AG04449 (cell line): ENCODE data around the gene SBDS.

ENCODE experiments used
- CTCF ChIA-PET: fragments of 350-600 bp; formaldehyde crosslinking; extraction: SDS; loops from one replicate; lab custom pipeline; 2021; ENCODE audit warnings: antibody characterized with exemption; lab: Yijun Ruan, JAX
- POLR2A ChIA-PET: fragments of 400-600, 350-600 bp; formaldehyde crosslinking; extraction: SDS; loops from one replicate; lab custom pipeline; 2020; ENCODE audit warnings: antibody characterized with exemption, inconsistent platforms; lab: Yijun Ruan, JAX
- DNase-seq: peaks from one replicate; pipeline ENCODE4 v3.0.0-alpha.2; 2010; ENCODE audit warnings: low read depth, low spot score
- H3K4me3 ChIP-seq: 2 replicates; pipeline ENCODE4 v1.5.1; 2011; ENCODE audit warnings: low read depth, mild to moderate bottlenecking, control low read depth, low read length
- TF ChIP-seq, protein P1 (sequence below): IDR thresholded peaks from one replicate; pipeline ENCODE4 v1.5.1; 2011; ENCODE audit warnings: mild to moderate bottlenecking, moderate library complexity, low read length, control low read depth, inconsistent platforms; ENCODE audit not compliant: insufficient read depth; ENCODE audit errors: missing control alignments

SBDS gene

DNA sequence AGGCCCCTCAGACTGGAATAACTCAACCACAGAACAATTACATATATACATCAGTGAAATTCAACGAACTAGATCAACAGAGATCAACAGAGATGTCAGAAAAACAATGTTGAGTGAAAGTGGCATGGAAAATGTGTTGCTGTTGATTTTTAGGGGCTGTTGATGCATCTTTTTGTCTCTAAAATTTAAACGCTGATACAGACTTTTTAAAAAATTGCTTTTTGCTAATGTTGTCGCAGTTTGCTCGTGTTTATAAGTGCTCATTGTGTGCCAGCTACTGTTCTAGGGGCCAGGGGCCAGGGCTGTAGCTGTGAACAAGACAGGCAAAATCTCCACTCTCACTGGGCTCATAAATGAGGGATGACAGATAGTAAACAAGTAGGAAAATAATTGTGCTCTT lies 56.1 kb downstream of the SBDS start:
- DNase-seq = no peak
- H3K4me3 ChIP-seq = no peak overlapping the region
- TF ChIP-seq, protein P1, sequence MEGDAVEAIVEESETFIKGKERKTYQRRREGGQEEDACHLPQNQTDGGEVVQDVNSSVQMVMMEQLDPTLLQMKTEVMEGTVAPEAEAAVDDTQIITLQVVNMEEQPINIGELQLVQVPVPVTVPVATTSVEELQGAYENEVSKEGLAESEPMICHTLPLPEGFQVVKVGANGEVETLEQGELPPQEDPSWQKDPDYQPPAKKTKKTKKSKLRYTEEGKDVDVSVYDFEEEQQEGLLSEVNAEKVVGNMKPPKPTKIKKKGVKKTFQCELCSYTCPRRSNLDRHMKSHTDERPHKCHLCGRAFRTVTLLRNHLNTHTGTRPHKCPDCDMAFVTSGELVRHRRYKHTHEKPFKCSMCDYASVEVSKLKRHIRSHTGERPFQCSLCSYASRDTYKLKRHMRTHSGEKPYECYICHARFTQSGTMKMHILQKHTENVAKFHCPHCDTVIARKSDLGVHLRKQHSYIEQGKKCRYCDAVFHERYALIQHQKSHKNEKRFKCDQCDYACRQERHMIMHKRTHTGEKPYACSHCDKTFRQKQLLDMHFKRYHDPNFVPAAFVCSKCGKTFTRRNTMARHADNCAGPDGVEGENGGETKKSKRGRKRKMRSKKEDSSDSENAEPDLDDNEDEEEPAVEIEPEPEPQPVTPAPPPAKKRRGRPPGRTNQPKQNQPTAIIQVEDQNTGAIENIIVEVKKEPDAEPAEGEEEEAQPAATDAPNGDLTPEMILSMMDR = no peak
- ChIA-PET POLR2A (no interaction called here), CTCF (no interaction called here)

DNA sequence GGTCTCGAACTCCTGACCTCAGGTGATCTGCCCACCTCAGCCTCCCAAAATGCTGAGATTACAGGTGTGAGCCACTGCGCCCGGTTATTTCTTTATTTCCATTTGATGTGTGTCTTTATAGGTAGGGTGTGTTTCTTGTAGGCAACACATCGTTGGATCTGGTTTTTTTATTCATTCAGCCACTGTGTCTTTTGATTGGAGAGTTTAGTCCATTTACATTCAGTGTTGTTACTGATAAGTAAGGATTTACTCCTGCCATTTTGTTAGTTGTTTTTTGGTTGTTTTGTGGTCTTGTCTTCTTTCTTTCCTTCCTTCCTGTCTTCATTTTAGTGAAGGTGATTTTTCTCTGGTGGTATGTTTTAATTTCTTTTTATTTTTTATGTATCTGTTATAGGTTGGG lies 57.4 kb downstream of the SBDS start:
- ChIA-PET POLR2A (interaction anchor here (0.7 kb wide), 1 partner anchor 22 kb away, joined by 3 read pairs; no protein-coding TSS in a partner anchor), CTCF (no interaction called here)
- DNase-seq = no peak
- no peak overlapping the region for H3K4me3 ChIP-seq
- TF ChIP-seq, protein P1 = no peak
